UCSD-AML1 (cell line): ENCODE data around the gene LSMEM2.
"Not testable (repeated sequence)": the region's sequence is repeated elsewhere in the genome, so short reads cannot be mapped to it uniquely, and the experiment has no call there.

ENCODE experiments used
- DNase-seq: peaks from one replicate; lab custom pipeline; 2025; ENCODE audit not compliant: unreplicated experiment; lab: John Stamatoyannopoulos, UW

Gene LSMEM2

GRCh38 chr3:50276762-50277101 lies 2.2 kb upstream of the LSMEM2 start:
- DNase-seq = no peak

- DNase-seq = no peak
Observed at GRCh38 chr3:50278123-50278879, 586 bp upstream of the LSMEM2 start.

DNA sequence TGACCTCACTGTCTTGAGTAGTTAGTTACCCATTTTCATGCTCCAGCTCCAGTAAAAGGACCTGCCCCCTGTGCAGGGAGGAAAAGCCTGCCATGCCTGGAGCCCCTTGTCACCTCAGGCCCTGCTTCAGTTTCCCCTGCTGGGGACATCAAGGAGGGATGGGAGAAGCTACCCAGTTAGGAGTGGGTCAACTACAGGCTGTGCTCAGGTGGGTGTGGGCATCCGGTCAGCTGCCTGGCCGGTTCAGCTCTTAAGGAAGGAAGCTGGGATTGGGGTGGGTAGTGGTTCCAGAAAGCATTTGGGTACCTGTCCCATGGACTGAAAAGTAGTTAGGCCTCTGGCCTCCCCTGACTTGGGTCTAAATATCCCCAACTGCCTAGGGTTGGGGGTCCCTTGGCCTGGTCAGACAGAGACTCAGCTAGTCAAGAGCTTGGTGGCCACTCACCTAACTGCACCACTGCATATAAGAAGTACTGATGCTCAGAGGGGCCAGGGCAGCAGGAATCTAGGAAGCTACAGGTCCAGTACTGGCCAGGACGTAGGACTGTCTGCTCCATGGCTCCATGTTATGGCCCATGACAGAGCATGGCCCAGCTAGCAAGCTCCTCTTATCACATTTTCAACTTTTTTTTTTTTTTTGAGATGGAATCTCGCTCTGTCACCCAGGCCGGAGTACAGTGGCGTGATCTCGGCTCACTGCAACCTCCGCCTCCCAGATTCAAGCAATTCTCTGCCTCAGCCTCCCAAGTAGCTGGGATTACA lies 549 bp downstream of the LSMEM2 start:
- DNase-seq = no peak

- not testable (repeated sequence) for DNase-seq
Observed at GRCh38 chr3:50284121-50284520, 5.2 kb downstream of the LSMEM2 start.

GRCh38 chr3:50286322-50287227 lies 7.7 kb downstream of the LSMEM2 start:
- DNase-seq = no peak

DNA sequence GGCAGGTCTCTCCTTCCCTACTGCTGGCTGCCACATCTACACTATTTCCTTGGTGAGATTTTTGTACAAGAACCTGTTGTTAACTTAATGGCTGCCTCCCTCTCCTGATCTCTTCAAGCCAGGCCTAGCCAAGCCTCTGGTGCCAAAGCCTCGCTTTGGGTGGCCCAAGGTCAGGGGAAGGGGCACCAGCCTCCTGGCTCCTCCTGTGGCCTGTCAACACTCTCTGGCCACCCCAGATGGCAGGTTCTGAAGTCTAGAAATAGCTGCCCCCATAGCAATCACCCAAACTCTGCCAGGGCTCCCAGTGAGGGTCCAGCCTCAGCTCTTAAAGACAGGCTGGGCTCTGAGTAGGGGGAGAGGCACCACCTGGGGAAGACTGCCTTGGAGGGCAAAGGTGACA lies 8.4 kb downstream of the LSMEM2 start:
- no peak for DNase-seq

DNA sequence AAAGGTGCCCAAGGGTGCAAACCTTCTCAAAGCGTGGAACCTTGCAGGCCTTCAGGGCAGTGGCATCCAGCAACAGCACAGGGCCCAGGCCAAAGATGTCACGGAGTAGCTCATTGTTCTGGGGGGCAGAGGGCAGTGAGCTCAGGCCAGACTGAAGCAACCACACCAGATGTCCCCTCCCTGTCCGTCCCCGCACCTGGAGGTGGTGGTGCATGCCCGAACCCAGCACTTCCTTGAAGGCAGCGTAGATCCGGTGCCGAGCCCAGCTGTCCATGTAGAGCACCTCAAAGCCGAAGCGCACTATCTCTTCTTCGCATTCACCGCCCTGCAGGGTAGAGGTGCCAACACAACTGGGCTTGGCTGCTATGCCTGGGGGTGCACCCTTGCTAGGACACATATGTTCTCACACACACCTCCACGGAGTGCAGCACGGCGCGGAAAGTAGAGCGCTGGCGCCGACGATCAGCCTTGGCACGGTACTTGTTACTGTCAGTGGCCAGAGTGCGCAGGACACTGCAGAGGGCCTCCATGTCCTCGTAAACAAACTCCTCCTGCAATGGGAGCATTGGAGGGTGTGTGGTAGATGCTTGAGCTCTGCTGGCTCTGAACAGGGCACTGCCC lies 9.6 kb downstream of the LSMEM2 start:
- DNase-seq = no peak

GRCh38 chr3:50289130-50289529 lies 10.2 kb downstream of the LSMEM2 start:
- DNase-seq = no peak

DNA sequence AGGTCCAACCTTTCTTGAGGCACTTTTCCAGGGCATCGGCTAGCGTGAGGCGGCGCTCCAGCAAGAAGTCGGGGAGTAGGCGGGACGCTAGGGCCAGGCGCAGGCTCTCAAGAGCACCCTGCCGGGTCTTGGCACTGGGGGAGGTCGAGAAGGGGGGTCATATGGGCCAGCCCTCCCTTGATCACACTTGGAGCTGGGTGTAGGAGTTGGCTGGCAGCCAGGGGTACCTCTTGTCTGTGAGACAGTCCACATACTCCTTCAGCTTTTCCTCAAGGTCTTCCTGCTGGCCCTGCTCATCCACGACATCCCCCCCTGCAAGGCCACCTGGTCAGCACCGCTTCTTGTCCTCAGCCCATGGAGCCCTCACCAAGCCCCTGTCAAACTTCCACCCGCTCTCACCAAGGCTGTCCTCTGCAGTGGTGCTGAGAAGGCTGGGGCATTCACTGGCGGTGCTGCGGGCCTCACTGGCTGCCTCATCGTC lies 11.3 kb downstream of the LSMEM2 start:
- no peak for DNase-seq

DNA sequence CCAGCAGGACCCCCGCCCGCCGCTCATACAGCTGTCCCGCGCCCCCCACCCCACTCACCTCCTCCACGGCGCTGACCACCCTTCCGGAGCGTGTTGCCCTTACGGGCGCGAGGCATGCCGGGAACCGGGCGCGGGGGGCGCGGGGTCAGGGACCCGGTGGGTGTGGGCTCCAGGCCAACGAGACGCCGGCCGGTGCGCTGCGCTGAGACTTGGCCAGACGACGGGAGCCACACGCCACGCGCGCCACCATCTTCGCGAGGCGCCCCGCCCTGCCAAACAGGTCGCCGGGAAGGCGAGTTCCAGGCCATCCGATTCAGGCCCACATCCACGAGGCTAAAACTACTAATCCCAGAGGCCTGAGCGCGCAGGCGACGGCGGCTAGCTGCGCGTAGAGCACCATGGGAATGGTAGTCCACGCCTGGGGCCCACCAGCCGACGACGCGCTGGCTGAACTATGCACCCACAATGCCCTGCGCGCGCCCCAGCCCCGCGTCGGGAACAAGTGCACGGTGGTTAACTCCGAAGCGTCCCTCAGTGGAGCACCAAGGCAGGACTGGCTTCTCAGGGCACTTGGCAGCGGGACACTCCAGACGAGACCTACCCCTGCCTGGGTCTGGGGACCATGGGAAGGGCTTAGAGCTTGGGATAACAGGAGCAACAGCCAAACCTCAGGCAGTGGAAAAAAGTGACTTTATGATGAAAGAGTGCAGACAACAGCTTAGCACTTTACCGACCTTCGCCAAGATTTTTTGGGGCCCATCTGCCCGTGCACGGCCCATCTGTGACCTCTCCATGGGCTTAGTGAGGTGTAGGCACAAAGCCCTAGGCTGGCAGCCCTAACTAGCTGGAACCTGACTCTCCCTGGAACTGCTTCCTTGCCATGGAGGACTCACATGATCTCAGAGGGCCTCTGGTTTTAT lies 13.5 kb downstream of the LSMEM2 start, which contains the start of gene IFRD2:
Gene IFRD2 (minus strand): TSS at position 271 of the 920 bp plus-strand sequence. CDS start 155 bp downstream, at position 116.
- DNase-seq = peak; percentile 97

- DNase-seq = no peak
Observed at GRCh38 chr3:50293079-50293801, 14.4 kb downstream of the LSMEM2 start.

DNA sequence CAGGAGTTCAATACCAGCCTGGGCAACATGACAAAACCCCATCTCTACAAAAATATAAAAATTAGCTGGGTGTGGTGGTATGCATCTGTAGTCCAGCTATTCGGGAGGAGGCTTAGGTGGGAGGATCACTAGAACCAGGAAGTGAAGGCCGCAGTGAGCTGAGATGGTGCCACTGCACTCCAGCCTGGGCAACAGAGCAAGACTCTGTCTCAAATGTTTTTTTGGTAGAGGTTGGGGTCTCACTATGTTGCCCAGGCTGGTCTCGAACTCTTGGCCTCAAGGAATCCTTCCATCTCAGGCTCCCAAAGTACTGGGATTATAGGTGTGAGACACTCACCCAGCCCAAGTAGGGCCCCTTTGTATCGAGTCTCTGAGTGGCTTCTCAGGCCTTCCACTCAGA lies 15.2 kb downstream of the LSMEM2 start:
- no peak for DNase-seq

DNA sequence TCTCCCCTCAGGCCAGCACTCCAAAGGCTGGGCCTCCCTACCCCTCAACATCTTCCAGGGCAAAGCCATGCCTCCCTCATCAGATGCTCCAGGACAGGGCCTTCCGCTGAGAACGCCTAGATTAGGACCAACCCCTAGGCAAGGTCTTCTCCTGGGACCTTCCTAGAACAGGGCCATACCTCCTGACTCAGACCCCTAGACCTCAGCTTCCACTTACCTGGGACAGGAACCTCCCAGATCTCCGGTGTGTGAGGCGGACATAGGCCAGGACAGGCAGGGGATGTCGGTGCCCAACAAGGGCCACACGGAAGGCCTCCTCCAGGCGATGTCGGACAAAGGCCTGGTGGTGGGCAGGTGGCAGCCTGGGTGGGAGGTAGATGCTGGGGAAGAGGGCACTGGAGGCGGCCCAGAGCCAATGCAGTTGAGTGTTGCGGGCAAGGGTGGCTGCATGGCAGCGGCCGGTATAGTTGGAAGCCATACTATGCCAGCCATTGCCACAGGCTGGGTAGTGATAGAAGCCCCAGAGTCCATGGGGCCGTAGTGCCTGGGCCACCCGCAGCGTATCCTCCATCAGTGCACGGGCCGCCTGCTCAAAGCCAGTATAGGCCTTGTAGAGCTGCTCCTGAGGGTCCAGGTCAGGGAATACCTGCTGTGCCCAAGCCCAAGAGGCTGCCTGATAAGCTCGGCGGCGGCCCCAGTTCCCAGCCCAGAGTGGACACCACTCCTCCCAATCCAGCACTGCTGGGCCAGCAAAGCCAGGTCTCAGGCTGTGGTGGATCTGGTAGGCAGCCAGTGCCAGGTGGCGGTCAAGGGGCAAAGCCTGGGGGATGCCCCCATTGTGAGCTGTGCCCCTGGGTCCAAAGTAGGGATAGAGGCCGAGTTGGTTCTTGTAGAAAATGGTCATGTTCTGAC lies 15.9 kb downstream of the LSMEM2 start:
- no peak for DNase-seq

GRCh38 chr3:50295553-50296431 lies 16.9 kb downstream of the LSMEM2 start:
- DNase-seq = no peak

DNA sequence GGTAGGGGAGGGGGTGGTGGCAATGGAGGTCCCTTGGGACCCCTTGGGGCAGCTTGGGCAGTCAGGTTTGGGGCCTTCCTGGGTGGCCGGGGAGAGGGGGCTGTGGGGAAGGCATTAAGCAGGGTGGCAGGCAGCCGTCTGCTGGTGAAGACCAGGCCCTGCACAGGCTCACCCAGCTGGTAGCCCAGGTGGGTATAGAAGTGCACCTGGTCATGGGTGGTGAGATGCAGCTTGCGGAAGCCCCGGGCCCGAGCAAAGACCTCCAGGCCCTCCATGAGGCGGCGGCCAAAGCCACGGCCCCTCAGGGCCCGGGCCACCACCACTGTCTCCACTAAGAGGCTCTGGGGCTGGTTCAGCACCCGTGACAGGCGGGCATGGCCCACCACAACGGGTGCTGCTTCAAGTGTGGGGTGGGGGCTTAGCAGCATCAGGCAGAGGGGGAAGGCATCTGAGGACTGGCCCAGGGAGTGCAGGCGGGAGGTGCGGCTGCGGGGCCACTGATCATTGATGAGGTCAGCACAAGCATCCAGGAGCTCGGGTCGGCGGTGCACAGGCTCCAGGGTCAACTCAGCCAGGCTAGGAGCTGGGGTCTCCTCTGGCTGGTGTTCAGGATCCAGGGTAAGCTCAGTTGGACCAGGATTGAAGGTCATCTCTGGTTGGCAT lies 18.0 kb downstream of the LSMEM2 start:
- no peak for DNase-seq

DNA sequence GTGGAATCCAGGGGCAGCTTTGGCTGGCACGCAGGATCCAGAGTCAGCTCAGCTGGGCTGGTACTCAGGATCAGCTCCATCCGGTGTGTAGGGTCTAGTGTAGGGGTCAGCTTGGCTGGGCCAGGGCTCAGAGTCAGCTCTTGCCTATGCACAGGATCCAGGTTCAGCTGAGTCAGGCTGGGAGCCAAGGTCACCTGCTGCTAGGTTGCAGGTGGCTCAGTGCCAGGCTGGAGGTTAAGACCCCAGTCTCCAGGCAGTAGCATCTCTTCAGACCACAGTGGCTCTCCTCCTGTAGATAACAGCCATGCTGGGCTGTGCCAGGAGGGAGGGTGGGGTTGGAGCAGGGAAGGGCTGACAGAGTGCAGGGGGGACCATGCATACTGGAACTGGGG lies 18.5 kb downstream of the LSMEM2 start:
- DNase-seq = no peak
